ENCODE data around the gene OPHN1. TPM values are rescaled to one million over a fixed set of nuclear protein-coding genes. Genes with fewer than 3 reads are reported as not detected.

The OPHN1 gene
- total RNA-seq, 2 experiments from 2014 or later, result not detected

DNA sequence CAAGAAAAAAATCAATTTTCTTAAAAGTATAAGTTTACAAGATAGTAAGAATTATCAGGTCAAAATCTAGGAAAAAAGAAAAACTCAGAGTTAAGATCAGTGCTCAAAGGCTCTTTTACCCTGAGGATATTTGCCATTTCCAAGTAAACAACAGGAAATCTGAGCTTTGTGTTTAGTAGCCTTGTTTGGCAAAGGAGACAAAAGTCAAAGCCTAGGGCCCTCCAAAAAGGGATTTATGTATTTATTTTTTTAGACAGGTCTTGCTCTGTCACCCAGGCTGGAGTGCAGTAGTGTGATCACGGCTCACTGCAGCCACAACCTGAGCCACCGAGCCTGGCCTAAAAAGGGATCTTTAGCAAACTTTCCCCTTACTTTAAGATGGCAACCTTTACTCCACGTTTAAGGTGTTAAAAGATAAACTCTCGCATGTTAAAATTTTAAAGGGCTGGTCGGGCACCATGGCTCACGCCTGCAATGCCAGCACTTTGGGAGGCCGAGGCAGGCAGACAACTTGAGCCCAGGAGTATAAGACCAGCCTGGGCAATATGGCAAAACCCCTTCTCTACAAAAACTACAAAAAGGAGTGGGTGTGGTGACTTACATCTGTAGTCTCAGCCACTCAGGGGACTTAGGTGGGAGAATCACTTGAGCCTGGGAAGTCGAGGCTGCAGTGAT, 21.3 kb upstream of the OPHN1 start:
- H3K4me3 Mint-ChIP-seq, result no peak overlapping the region
- H3K36me3 ChIP-seq (ENCODE audit: insufficient read depth, low read length), result no peaks in the 10 kb centered on the region
- DNase-seq, result no peak
- H3K27ac Mint-ChIP-seq, result no peak overlapping the region
- H3K9me3 ChIP-seq (ENCODE audit: control insufficient read depth in 1 of 2, insufficient read depth in 1 of 2, low read length in 2 of 2), result no peaks in the 10 kb centered on the region
- no peaks in the 10 kb centered on the region for H3K27me3 Mint-ChIP-seq
- no peaks in the 10 kb centered on the region for H3K27me3 ChIP-seq (ENCODE audit: control insufficient read depth in 1 of 2, insufficient read depth in 2 of 2, low read length in 2 of 2)
- no peak overlapping the region for H3K27ac ChIP-seq (ENCODE audit: low read depth in 1 of 2, low read length in 2 of 2)
- no peak overlapping the region for H3K4me3 ChIP-seq (ENCODE audit: low read length)
- ChIA-PET POLR2A (no interaction called here), CTCF (no interaction called here)
- no peaks in the 10 kb centered on the region for H3K4me1 Mint-ChIP-seq (ENCODE audit: low read depth)
- TF ChIP-seq CTCF (IDR thresholded peaks at IDR 0.05), result no peak
- H3K9me3 Mint-ChIP-seq, result no peaks in the 10 kb centered on the region
- H3K36me3 Mint-ChIP-seq (ENCODE audit: low read depth), result no peaks in the 10 kb centered on the region
- intact Hi-C loops (cut with DNase I, micrococcal nuclease), result no loop called here
- no peak for ATAC-seq (ENCODE audit: poor library complexity)
- H3K4me1 ChIP-seq (ENCODE audit: insufficient read depth, low read length), result no peaks in the 10 kb centered on the region

GRCh38 chrX:68451720-68452119, 18.4 kb upstream of the OPHN1 start:
- ChIA-PET CTCF (no interaction called here), POLR2A (no interaction called here)
- no peaks in the 10 kb centered on the region for H3K36me3 Mint-ChIP-seq (ENCODE audit: low read depth)
- no peaks in the 10 kb centered on the region for H3K4me1 Mint-ChIP-seq (ENCODE audit: low read depth)
- no peaks in the 10 kb centered on the region for H3K27me3 Mint-ChIP-seq
- Histone ChIP-seq H3K36me3 (ENCODE audit: insufficient read depth, low read length) (no peaks in the 10 kb centered on the region), H3K9me3 (ENCODE audit: control insufficient read depth in 1 of 2, insufficient read depth in 1 of 2, low read length in 2 of 2) (no peaks in the 10 kb centered on the region), H3K27ac (ENCODE audit: low read depth in 1 of 2, low read length in 2 of 2) (no peak overlapping the region), H3K27me3 (ENCODE audit: control insufficient read depth in 1 of 2, insufficient read depth in 2 of 2, low read length in 2 of 2) (no peaks in the 10 kb centered on the region), H3K4me1 (ENCODE audit: insufficient read depth, low read length) (no peaks in the 10 kb centered on the region), H3K4me3 (ENCODE audit: low read length) (no peak overlapping the region)
- H3K9me3 Mint-ChIP-seq, result no peaks in the 10 kb centered on the region
- DNase-seq, result no peak
- intact Hi-C loops (cut with DNase I, micrococcal nuclease), result no loop called here
- TF ChIP-seq CTCF (IDR thresholded peaks at IDR 0.05), result no peak
- no peak for ATAC-seq (ENCODE audit: poor library complexity)
- no peak overlapping the region for H3K27ac Mint-ChIP-seq
- H3K4me3 Mint-ChIP-seq, result no peak overlapping the region

DNA sequence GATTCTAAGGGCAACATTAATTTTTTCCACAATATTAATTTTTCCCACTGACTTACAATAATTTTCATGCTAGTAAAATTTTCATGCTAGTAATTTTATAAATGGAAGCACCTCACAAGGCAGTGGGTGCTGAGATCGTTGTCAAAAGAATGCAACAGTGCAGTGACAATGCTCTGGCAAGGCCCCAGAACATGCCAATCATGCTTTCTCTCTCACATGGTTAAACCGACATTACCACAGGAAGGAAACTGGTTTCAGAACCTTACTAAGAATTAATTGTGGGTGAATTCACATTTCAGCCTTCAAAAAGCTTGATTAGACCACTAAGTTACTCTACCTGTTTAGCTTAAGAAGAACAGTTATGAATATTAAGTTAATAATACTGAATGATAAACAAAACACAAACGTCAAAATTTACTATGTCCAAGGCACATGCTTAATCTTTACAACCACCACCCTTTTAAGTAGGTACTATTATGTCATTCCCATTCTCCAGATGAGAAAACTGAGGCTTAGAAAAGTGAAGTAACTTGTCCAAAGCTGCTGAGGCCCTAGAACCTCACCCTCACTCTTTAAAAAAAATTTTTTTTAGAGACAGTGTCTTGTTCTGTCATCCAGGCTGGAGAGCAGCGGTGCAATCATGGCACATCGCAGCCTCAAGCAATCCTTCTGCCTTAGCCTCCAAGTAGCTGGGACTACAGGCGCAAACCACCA, 10.0 kb upstream of the OPHN1 start:
- no peaks in the 10 kb centered on the region for H3K36me3 ChIP-seq (ENCODE audit: insufficient read depth, low read length)
- no peak for TF ChIP-seq CTCF (IDR thresholded peaks at IDR 0.05)
- Mint-ChIP-seq H3K4me3 (no peak overlapping the region), H3K9me3 (no peaks in the 10 kb centered on the region), H3K27ac (no peak overlapping the region), H3K36me3 (ENCODE audit: low read depth) (no peaks in the 10 kb centered on the region), H3K4me1 (ENCODE audit: low read depth) (peaks cover 9% of the 10 kb centered on the region), H3K27me3 (peaks cover 4% of the 10 kb centered on the region)
- intact Hi-C loops (cut with DNase I, micrococcal nuclease), result no loop called here
- peaks cover 3% of the 10 kb centered on the region for H3K4me1 ChIP-seq (ENCODE audit: insufficient read depth, low read length)
- no peak overlapping the region for H3K4me3 ChIP-seq (ENCODE audit: low read length)
- DNase-seq (peak in 3 of 14 experiments; percentile 22 to 59 (median 39)), ATAC-seq (ENCODE audit: poor library complexity) (no peak)
- CTCF ChIA-PET, result no interaction called here
- H3K27ac ChIP-seq (ENCODE audit: low read depth in 1 of 2, low read length in 2 of 2), result no peak overlapping the region
- POLR2A ChIA-PET, result no interaction called here
- H3K27me3 ChIP-seq (ENCODE audit: control insufficient read depth in 1 of 2, insufficient read depth in 2 of 2, low read length in 2 of 2), result no peaks in the 10 kb centered on the region
- H3K9me3 ChIP-seq (ENCODE audit: control insufficient read depth in 1 of 2, insufficient read depth in 1 of 2, low read length in 2 of 2), result no peaks in the 10 kb centered on the region
